GM21825 (cell line): ENCODE measurements around the gene PCDHA2.
"Not testable (repeated sequence)": the region's sequence is repeated elsewhere in the genome, so short reads cannot be mapped to it uniquely, and the experiment has no call there.

Experiments
- ATAC-seq: cut with Tn5 transposase; IDR thresholded peaks from one replicate; pipeline ENCODE4 v1.9.1; 2021; ENCODE audit warnings: mild to moderate bottlenecking, moderate library complexity; ENCODE audit not compliant: unreplicated experiment

PCDHA2 gene

DNA sequence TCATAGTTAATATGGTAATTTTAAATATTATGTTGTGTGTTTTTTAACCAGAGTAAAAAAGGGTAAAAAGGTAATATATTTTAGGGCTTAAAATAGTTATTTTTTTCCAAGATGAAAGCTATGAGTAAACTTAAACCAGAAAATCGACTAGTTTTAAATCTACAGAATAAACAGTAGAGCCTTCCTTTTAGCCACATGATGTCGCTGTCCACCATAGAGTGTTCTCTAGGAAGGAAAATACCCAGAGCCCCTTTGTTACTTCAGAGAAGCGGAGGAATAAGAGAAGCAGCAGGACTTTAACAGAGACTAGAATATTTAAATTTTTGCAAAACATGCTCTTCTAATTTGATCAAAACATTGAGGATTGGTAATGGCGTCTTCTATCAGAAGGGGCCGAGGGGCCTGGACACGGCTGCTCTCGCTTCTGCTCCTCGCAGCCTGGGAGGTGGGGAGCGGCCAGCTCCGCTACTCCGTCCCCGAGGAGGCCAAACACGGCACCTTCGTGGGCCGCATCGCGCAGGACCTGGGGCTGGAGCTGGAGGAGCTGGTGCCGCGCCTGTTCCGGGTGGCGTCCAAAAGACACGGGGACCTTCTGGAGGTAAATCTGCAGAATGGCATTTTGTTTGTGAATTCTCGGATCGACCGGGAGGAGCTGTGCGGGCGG is at the start of gene PCDHA2:
Gene PCDHA2, plus strand, starts transcription at position 258 of the 664 bp plus-strand sequence.
- ATAC-seq = no peak

DNA sequence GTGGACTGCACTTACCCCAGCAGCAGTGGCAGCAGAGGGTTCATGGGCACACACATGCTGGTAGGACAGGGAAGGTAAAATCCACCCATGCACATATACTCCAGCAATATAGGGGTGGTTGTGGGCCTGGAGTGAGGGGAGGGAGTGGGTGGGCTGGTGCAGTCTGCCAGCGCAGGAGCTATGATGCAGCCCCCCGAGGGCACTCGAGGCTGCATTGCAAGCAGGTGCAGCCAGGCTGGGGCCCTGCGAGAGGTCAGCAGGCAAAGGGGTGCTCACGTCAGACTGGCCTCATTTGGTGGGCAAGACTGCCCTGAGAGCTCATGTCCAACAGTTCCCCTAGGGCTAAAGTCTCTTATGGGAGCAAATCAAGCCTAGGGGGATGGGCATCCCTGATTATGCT is 41.1 kb upstream of the PCDHA2 start:
- no peak for ATAC-seq

GRCh38 chr5:140764177-140764973 is 30.3 kb upstream of the PCDHA2 start:
- ATAC-seq = no peak

GRCh38 chr5:140767444-140767843 is 27.2 kb upstream of the PCDHA2 start:
- no peak for ATAC-seq

DNA sequence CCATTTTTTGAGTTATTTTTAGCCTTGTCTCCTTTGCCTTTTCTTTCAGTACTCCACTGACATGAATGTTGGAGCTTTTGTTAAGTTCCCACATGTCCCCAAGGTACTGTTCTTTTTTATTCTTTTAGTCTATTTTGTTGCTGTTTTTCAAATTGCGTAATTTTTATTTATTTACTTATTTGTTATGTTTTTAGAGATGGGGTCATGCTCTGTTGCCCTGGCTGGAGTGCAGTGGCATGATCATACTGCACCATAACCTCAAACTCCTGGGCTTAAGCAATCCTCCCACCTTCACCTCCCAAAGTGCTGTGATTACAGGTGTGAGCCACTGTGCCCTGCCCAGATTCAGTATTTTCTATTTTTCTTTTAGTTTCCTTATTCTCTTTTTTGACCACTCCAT is 14.1 kb upstream of the PCDHA2 start:
- ATAC-seq = no peak

GRCh38 chr5:140785905-140786686 is 8.6 kb upstream of the PCDHA2 start, which contains the start of gene PCDHA1:
TSS of gene PCDHA1 (plus strand) at chr5:140786140.
- no peak for ATAC-seq

- not testable (repeated sequence) for ATAC-seq
Measured at GRCh38 chr5:140787422-140787821, 7.2 kb upstream of the PCDHA2 start.

- not testable (repeated sequence) for ATAC-seq
Measured at GRCh38 chr5:140787849-140788504, 6.7 kb upstream of the PCDHA2 start.

DNA sequence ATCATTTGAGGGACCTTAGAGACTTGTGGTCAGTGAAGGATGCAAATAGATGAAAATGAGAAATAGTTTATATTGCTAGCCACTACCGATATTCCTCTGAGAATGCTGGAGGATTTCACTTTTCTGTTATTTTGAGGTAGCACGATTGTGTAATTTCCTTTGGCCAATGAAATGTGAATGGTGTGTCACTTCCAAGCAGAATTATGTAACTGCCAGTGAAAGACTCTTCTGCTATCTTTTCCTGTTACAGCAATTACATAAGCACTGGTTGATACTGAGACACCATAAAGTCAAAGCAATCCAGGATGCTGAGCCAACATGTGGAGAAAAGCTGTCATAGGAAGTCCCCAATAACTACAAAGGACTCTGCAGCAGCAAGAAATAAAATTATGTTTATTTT is 3.6 kb upstream of the PCDHA2 start:
- ATAC-seq = no peak

DNA sequence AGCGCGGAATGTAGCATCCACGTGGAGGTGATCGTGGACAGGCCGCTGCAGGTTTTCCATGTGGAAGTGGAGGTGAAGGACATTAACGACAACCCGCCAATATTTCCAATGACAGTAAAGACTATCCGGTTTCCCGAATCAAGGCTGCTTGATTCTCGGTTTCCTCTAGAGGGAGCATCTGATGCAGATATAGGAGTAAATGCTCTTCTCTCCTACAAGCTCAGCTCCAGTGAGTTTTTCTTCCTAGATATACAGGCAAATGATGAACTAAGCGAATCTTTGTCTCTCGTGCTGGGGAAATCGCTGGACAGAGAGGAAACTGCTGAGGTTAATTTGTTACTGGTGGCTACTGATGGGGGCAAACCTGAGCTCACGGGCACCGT is 598 bp downstream of the PCDHA2 start:
- ATAC-seq = no peak

GRCh38 chr5:140796072-140796717 is 1.5 kb downstream of the PCDHA2 start:
- not testable (repeated sequence) for ATAC-seq

DNA sequence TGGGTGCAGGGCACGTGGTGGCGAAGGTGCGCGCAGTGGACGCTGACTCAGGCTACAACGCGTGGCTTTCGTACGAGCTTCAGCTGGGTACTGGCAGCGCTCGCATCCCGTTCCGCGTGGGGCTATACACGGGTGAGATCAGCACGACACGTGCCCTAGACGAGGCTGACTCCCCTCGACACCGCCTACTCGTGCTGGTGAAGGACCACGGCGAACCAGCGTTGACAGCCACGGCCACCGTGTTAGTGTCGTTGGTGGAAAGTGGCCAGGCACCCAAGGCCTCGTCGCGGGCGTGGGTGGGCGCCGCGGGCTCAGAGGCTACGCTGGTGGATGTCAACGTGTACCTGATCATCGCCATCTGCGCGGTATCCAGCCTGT is 2.1 kb downstream of the PCDHA2 start:
- no peak for ATAC-seq

DNA sequence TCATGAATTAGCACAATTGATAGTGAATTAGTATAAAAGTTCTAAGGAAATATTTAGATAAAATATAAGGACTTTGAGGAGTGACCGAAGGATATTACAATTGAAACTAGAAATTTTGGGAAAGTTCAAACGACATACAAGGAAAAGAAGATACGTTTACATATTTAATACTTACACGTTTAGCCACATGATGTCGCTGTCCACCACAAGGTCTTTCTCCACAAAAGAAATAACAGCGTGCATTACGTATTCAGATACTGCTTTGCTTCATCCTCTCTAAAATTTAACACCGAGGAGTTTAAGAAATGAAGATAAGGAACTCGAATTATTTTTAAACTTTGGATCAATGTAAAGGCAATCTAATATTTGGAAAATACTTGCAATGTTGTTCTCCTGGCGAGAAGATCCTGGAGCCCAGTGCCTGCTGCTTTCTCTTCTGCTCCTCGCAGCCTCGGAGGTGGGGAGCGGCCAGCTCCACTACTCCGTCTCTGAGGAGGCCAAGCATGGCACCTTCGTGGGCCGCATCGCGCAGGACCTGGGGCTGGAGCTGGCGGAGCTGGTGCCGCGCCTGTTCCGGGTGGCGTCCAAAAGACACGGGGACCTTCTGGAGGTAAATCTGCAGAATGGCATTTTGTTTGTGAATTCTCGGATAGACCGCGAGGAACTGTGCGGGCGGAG is 6.3 kb downstream of the PCDHA2 start, which contains the start of gene PCDHA3:
Gene PCDHA3, plus strand, starts transcription at position 242 of the 678 bp plus-strand sequence.
- ATAC-seq = no peak

GRCh38 chr5:140801494-140801841 is 6.8 kb downstream of the PCDHA2 start:
- ATAC-seq = no peak

- not testable (repeated sequence) for ATAC-seq
Measured at GRCh38 chr5:140802381-140802780, 7.7 kb downstream of the PCDHA2 start.

DNA sequence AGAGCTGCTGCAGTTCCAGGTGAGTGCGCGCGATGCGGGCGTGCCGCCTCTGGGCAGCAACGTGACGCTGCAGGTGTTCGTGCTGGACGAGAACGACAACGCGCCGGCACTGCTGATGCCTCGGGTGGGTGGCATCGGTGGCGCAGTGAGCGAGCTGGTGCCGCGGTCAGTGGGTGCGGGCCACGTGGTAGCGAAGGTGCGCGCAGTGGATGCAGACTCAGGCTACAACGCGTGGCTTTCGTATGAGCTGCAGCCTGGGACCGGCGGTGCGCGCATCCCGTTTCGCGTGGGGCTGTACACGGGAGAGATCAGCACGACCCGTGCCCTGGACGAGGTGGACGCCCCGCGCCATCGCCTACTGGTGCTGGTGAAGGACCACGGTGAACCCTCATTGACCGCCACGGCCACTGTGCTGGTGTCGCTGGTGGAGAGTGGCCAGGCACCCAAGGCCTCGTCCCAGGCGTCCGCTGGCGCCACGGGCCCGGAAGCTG is 8.2 kb downstream of the PCDHA2 start:
- ATAC-seq = no peak

DNA sequence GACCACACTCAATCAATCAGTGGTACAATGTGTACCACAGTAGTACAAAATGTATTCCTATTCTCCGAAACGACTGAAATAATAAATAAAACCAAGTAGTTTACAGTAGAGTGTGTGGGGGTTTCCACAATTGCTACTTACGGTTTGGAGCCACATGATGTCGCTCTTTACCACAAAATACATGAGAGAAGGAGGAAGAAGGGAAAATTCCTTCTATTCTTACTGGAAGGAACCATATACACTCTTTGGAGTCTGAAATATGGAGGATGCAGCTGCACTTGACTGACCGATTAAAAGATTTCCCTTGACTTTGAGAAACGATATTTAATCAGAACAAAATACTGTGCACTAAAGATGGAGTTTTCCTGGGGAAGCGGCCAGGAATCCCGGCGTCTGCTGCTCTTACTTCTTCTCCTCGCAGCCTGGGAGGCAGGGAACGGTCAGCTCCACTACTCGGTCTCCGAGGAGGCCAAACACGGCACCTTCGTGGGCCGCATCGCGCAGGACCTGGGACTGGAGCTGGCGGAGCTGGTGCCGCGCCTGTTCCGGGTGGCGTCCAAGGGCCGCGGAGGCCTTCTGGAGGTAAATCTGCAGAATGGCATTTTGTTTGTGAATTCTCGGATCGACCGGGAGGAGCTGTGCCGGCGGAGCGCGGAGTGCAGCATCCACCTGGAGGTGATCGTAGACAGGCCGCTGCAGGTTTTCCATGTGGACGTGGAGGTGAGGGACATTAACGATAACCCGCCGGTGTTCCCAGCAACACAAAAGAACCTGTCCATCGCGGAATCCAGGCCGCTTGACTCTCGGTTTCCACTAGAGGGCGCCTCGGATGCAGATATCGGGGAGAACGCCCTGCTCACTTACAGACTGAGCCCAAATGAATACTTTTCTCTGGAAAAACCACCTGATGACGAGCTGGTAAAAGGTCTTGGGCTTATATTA is 12.5 kb downstream of the PCDHA2 start, which contains the start of gene PCDHA4:
Gene PCDHA4, plus strand, starts transcription at position 235 of the 942 bp plus-strand sequence.
- no peak for ATAC-seq

DNA sequence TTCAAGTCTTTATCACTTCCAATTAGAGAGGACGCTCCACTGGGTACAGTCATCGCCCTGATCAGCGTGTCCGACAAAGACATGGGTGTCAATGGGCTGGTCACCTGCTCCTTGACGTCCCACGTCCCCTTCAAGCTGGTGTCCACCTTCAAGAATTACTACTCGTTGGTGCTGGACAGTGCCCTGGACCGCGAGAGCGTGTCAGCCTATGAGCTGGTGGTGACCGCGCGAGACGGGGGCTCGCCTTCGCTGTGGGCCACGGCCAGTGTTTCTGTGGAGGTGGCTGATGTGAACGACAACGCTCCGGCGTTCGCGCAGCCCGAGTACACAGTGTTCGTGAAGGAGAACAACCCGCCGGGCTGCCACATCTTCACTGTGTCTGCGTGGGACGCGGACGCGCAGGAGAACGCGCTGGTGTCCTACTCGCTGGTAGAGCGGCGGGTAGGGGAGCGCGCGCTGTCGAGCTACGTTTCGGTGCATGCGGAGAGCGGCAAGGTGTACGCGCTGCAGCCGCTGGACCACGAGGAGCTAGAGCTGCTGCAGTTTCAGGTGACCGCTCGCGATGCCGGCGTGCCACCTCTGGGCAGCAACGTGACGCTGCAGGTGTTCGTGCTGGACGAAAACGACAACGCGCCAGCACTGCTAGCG is 13.7 kb downstream of the PCDHA2 start:
- not testable (repeated sequence) for ATAC-seq
